ENCODE data around the gene ARHGEF3.

The ARHGEF3 gene, protein sequence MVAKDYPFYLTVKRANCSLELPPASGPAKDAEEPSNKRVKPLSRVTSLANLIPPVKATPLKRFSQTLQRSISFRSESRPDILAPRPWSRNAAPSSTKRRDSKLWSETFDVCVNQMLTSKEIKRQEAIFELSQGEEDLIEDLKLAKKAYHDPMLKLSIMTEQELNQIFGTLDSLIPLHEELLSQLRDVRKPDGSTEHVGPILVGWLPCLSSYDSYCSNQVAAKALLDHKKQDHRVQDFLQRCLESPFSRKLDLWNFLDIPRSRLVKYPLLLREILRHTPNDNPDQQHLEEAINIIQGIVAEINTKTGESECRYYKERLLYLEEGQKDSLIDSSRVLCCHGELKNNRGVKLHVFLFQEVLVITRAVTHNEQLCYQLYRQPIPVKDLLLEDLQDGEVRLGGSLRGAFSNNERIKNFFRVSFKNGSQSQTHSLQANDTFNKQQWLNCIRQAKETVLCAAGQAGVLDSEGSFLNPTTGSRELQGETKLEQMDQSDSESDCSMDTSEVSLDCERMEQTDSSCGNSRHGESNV

GRCh38 chr3:56801662-56802377 lies at the start of gene ARHGEF3:
Gene ARHGEF3, minus strand, starts transcription at chr3:56801949. Its CDS starts 151 bp downstream, at chr3:56801798.
- Histone ChIP-seq H3K36me3 (ENCODE audit: control insufficient read depth in 2 of 2, insufficient read depth in 2 of 2, low read length in 2 of 2) (no peaks in the 10 kb centered on the region), H3K9ac (ENCODE audit: low read length in 2 of 2) (peak within 1 kb of the TSS; percentile 68 to 75), H3K4me3 (ENCODE audit: low read length in 2 of 2) (peak within 1 kb of the TSS; percentile 86 to 89), H3K27ac (ENCODE audit: low read length) (no peak within 1 kb of the TSS), H3K4me1 (ENCODE audit: control insufficient read depth, insufficient read depth, low read length) (peaks cover 19% of the 10 kb centered on the region), H3K9me3 (ENCODE audit: control insufficient read depth in 2 of 2, low read length in 2 of 2) (no peaks in the 10 kb centered on the region), H3K27me3 (ENCODE audit: control insufficient read depth in 1 of 2, insufficient read depth in 2 of 2, low read length in 2 of 2) (no peaks in the 10 kb centered on the region)

GRCh38 chr3:56849698-56850097 lies 47.9 kb upstream of the ARHGEF3 start:
- Histone ChIP-seq H3K27ac (ENCODE audit: low read length) (no peak overlapping the region), H3K9me3 (ENCODE audit: control insufficient read depth in 2 of 2, low read length in 2 of 2) (peaks cover 0 to 4% of the 10 kb centered on the region in 2 donors), H3K4me3 (ENCODE audit: low read length in 2 of 2) (no peak overlapping the region), H3K9ac (ENCODE audit: low read length in 2 of 2) (no peak overlapping the region), H3K36me3 (ENCODE audit: control insufficient read depth in 2 of 2, insufficient read depth in 2 of 2, low read length in 2 of 2) (no peaks in the 10 kb centered on the region), H3K4me1 (ENCODE audit: control insufficient read depth, insufficient read depth, low read length) (no peaks in the 10 kb centered on the region), H3K27me3 (ENCODE audit: control insufficient read depth in 1 of 2, insufficient read depth in 2 of 2, low read length in 2 of 2) (no peaks in the 10 kb centered on the region)

DNA sequence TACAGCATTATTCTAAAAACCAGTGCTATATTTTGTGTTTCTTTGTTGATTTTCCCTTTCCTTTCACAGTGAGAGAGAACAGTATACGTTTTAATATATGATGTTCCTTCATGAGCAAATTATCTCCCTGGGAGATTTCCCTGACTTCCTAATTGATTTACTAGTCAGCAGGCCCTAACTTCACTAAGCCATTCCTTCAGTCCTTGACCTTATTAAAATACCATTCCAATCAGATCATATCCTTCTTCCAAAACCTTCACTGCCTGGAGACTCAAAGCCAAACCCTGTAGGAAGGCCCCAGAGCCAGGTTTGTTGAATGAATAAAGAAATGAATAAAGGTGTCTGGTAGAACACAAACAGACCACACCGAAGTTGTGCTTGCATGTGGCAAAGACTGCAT lies 43.8 kb upstream of the ARHGEF3 start:
- H3K9me3 ChIP-seq (ENCODE audit: control insufficient read depth in 2 of 2, low read length in 2 of 2) = peaks cover 0 to 4% of the 10 kb centered on the region in 2 donors
- no peak overlapping the region for H3K9ac ChIP-seq (ENCODE audit: low read length in 2 of 2)
- H3K27ac ChIP-seq (ENCODE audit: low read length) = no peak overlapping the region
- no peaks in the 10 kb centered on the region for H3K4me1 ChIP-seq (ENCODE audit: control insufficient read depth, insufficient read depth, low read length)
- no peaks in the 10 kb centered on the region for H3K36me3 ChIP-seq (ENCODE audit: control insufficient read depth in 2 of 2, insufficient read depth in 2 of 2, low read length in 2 of 2)
- no peaks in the 10 kb centered on the region for H3K27me3 ChIP-seq (ENCODE audit: control insufficient read depth in 1 of 2, insufficient read depth in 2 of 2, low read length in 2 of 2)
- H3K4me3 ChIP-seq (ENCODE audit: low read length in 2 of 2) = no peak overlapping the region

- no peak overlapping the region for H3K4me3 ChIP-seq (ENCODE audit: low read length in 2 of 2)
- H3K27me3 ChIP-seq (ENCODE audit: control insufficient read depth in 1 of 2, insufficient read depth in 2 of 2, low read length in 2 of 2) = no peaks in the 10 kb centered on the region
- H3K4me1 ChIP-seq (ENCODE audit: control insufficient read depth, insufficient read depth, low read length) = no peaks in the 10 kb centered on the region
- H3K27ac ChIP-seq (ENCODE audit: low read length) = no peak overlapping the region
- no peaks in the 10 kb centered on the region for H3K36me3 ChIP-seq (ENCODE audit: control insufficient read depth in 2 of 2, insufficient read depth in 2 of 2, low read length in 2 of 2)
- peaks cover 0 to 4% of the 10 kb centered on the region in 2 donors for H3K9me3 ChIP-seq (ENCODE audit: control insufficient read depth in 2 of 2, low read length in 2 of 2)
- no peak overlapping the region for H3K9ac ChIP-seq (ENCODE audit: low read length in 2 of 2)
Observed at GRCh38 chr3:56844536-56844935, 42.8 kb upstream of the ARHGEF3 start.

GRCh38 chr3:56839784-56840715 lies 38.3 kb upstream of the ARHGEF3 start:
- H3K9ac ChIP-seq (ENCODE audit: low read length in 2 of 2) = no peak overlapping the region
- H3K27me3 ChIP-seq (ENCODE audit: control insufficient read depth in 1 of 2, insufficient read depth in 2 of 2, low read length in 2 of 2) = no peaks in the 10 kb centered on the region
- H3K27ac ChIP-seq (ENCODE audit: low read length) = no peak overlapping the region
- no peak overlapping the region for H3K4me3 ChIP-seq (ENCODE audit: low read length in 2 of 2)
- peaks cover 0 to 2% of the 10 kb centered on the region in 2 donors for H3K9me3 ChIP-seq (ENCODE audit: control insufficient read depth in 2 of 2, low read length in 2 of 2)
- no peaks in the 10 kb centered on the region for H3K36me3 ChIP-seq (ENCODE audit: control insufficient read depth in 2 of 2, insufficient read depth in 2 of 2, low read length in 2 of 2)
- no peaks in the 10 kb centered on the region for H3K4me1 ChIP-seq (ENCODE audit: control insufficient read depth, insufficient read depth, low read length)

GRCh38 chr3:56838448-56838847 lies 36.7 kb upstream of the ARHGEF3 start:
- H3K4me3 ChIP-seq (ENCODE audit: low read length in 2 of 2) = no peak overlapping the region
- H3K27me3 ChIP-seq (ENCODE audit: control insufficient read depth in 1 of 2, insufficient read depth in 2 of 2, low read length in 2 of 2) = no peaks in the 10 kb centered on the region
- no peaks in the 10 kb centered on the region for H3K4me1 ChIP-seq (ENCODE audit: control insufficient read depth, insufficient read depth, low read length)
- no peaks in the 10 kb centered on the region for H3K9me3 ChIP-seq (ENCODE audit: control insufficient read depth in 2 of 2, low read length in 2 of 2)
- H3K27ac ChIP-seq (ENCODE audit: low read length) = no peak overlapping the region
- H3K9ac ChIP-seq (ENCODE audit: low read length in 2 of 2) = no peak overlapping the region
- H3K36me3 ChIP-seq (ENCODE audit: control insufficient read depth in 2 of 2, insufficient read depth in 2 of 2, low read length in 2 of 2) = no peaks in the 10 kb centered on the region

DNA sequence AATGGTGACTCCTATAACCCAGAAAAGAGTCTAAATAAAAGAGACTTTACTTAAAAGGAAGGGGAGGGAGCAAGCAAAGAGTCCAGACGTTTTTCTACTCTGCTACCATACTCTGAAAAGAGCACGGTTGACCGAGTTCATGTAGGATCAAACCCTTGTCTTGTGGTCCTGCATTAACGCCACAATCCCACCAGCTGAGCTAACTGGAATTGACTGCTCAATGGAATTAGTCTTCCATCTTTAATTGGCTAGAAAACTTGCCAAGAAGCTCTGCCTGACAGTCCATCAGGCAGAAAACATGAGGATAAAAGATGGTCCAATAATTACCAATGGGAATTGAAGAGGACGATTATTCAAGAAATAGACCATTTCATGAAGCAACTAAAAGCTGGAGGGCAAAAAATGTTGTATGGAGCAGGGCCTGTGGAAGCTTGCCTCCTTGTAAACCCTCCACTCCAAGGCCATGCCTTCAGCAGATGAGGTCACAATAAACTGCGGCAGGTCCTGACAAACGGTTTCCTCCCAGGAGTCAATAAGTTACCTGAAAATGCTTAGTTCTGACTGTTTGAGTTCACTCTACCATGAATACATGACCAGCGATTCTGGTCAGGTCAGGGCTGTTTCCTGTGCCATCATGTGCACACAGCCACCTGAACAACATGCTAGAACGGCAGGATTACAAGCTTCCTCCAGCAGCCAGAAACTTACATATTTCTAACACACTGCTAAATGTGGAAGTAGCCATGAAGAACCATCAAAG lies 35.6 kb upstream of the ARHGEF3 start:
- no peak overlapping the region for H3K4me3 ChIP-seq (ENCODE audit: low read length in 2 of 2)
- H3K9ac ChIP-seq (ENCODE audit: low read length in 2 of 2) = no peak overlapping the region
- H3K4me1 ChIP-seq (ENCODE audit: control insufficient read depth, insufficient read depth, low read length) = no peaks in the 10 kb centered on the region
- H3K27ac ChIP-seq (ENCODE audit: low read length) = no peak overlapping the region
- no peaks in the 10 kb centered on the region for H3K27me3 ChIP-seq (ENCODE audit: control insufficient read depth in 1 of 2, insufficient read depth in 2 of 2, low read length in 2 of 2)
- H3K36me3 ChIP-seq (ENCODE audit: control insufficient read depth in 2 of 2, insufficient read depth in 2 of 2, low read length in 2 of 2) = no peaks in the 10 kb centered on the region
- no peaks in the 10 kb centered on the region for H3K9me3 ChIP-seq (ENCODE audit: control insufficient read depth in 2 of 2, low read length in 2 of 2)

GRCh38 chr3:56836276-56837163 lies 34.8 kb upstream of the ARHGEF3 start:
- Histone ChIP-seq H3K9me3 (ENCODE audit: control insufficient read depth in 2 of 2, low read length in 2 of 2) (no peaks in the 10 kb centered on the region), H3K27me3 (ENCODE audit: control insufficient read depth in 1 of 2, insufficient read depth in 2 of 2, low read length in 2 of 2) (no peaks in the 10 kb centered on the region), H3K36me3 (ENCODE audit: control insufficient read depth in 2 of 2, insufficient read depth in 2 of 2, low read length in 2 of 2) (no peaks in the 10 kb centered on the region), H3K4me3 (ENCODE audit: low read length in 2 of 2) (no peak overlapping the region), H3K4me1 (ENCODE audit: control insufficient read depth, insufficient read depth, low read length) (no peaks in the 10 kb centered on the region), H3K9ac (ENCODE audit: low read length in 2 of 2) (no peak overlapping the region), H3K27ac (ENCODE audit: low read length) (no peak overlapping the region)

- no peaks in the 10 kb centered on the region for H3K27me3 ChIP-seq (ENCODE audit: control insufficient read depth in 1 of 2, insufficient read depth in 2 of 2, low read length in 2 of 2)
- no peaks in the 10 kb centered on the region for H3K4me1 ChIP-seq (ENCODE audit: control insufficient read depth, insufficient read depth, low read length)
- H3K27ac ChIP-seq (ENCODE audit: low read length) = no peak overlapping the region
- no peaks in the 10 kb centered on the region for H3K9me3 ChIP-seq (ENCODE audit: control insufficient read depth in 2 of 2, low read length in 2 of 2)
- H3K9ac ChIP-seq (ENCODE audit: low read length in 2 of 2) = no peak overlapping the region
- H3K36me3 ChIP-seq (ENCODE audit: control insufficient read depth in 2 of 2, insufficient read depth in 2 of 2, low read length in 2 of 2) = no peaks in the 10 kb centered on the region
- no peak overlapping the region for H3K4me3 ChIP-seq (ENCODE audit: low read length in 2 of 2)
Observed at GRCh38 chr3:56835650-56836227, 34.0 kb upstream of the ARHGEF3 start.
